K562 (cell line): Measurements from ENCODE around the gene CTIF. TPM values are rescaled to one million over a fixed set of nuclear protein-coding genes. Genes with fewer than 3 reads are reported as not detected.

Experiments
- ATAC-seq: fragments of 200-7000 bp; cut with Tn5 transposase; 3 replicates; pipeline ENCODE4 v1.9.1; 2020; ENCODE audit warnings: moderate library complexity
- BruUV-seq: library from RNA; stranded (reverse); fragments of 400-500 nt; replicated peaks from 2 replicates; lab custom pipeline; 2021; lab: Mats Ljungman, UMichigan
- CTCF ChIA-PET: fragments of 300-600 bp; formaldehyde crosslinking; extraction: SDS; loops from one replicate; lab custom pipeline; 2021; ENCODE audit warnings: low intra/inter-chr PET ratio; lab: Yijun Ruan, JAX
- POLR2A ChIA-PET: fragments of 300-600, 350-650 bp; sonication (Branson Sonifier 250); formaldehyde crosslinking; extraction: SDS; loops from one replicate; lab custom pipeline; 2021; ENCODE audit warnings: antibody characterized with exemption, inconsistent platforms; lab: Yijun Ruan, JAX
- DNase-seq, 4 experiments: peaks; one replicate each; pipeline versions ENCODE4 v3.0.0 to v3.0.0-alpha.2; 2011 to 2018; ENCODE audit warnings: low spot score in 3 of 4, mixed read lengths in 3 of 4; ENCODE audit errors: extremely low read depth in 1 of 4
- FAIRE-seq: peaks from 2 replicates; lab custom pipeline; 2011; peaks lifted over from hg19 to GRCh38; lab: Jason Lieb, UNC
- H2AFZ ChIP-seq: 2 replicates; pipeline ENCODE4 v1.6.0; 2011; ENCODE audit warnings: low read depth, low read length, control low read depth, inconsistent platforms
- H3K27ac ChIP-seq: fragments of 200-600 bp; 3 replicates; pipeline ENCODE4 v1.8.0; 2011; ENCODE audit warnings: low read depth, mild to moderate bottlenecking, control low read depth, inconsistent platforms, low read length, moderate library complexity, mixed read lengths; ENCODE audit errors: extremely low read depth
- H3K27me3 ChIP-seq, 2 experiments: fragments of 300-600 bp in 1 of 2; 2 replicates in 1 of 2; 3 replicates in 1 of 2; pipeline versions ENCODE4 v1.6.0 to v1.8.0; 2011; ENCODE audit warnings: inconsistent platforms in 2 of 2, low read length in 2 of 2, mild to moderate bottlenecking in 1 of 2, mixed read lengths in 1 of 2, moderate library complexity in 1 of 2; ENCODE audit not compliant: control insufficient read depth in 2 of 2, insufficient read depth in 2 of 2
- H3K36me3 ChIP-seq: fragments of 300-600 bp; 3 replicates; pipeline ENCODE4 v1.8.0; 2011; ENCODE audit warnings: mild to moderate bottlenecking, low read length, inconsistent platforms; ENCODE audit not compliant: control insufficient read depth, insufficient read depth
- H3K4me1 ChIP-seq, 2 experiments: fragments of 200-600 bp in 1 of 2; replicated peaks in 1 of 2; 2 replicates in 1 of 2; 3 replicates in 1 of 2; pipeline versions ENCODE4 v1.5.1 to v1.8.0; 2011; ENCODE audit warnings: inconsistent platforms in 2 of 2, low read length in 2 of 2, mild to moderate bottlenecking in 1 of 2, mixed read lengths in 1 of 2, moderate library complexity in 1 of 2; ENCODE audit not compliant: control insufficient read depth in 2 of 2, insufficient read depth in 2 of 2
- H3K4me2 ChIP-seq: 2 replicates; pipeline ENCODE4 v1.6.1; 2011; ENCODE audit warnings: low read length, control low read depth, inconsistent platforms, mixed read lengths; ENCODE audit not compliant: insufficient read depth
- H3K4me3 ChIP-seq: fragments of 200-600 bp; sonication (generic), shearing (Covaris generic); 2 replicates; pipeline ENCODE4 v1.5.1; 2016; ENCODE audit warnings: control low read depth, inconsistent platforms
- H3K79me2 ChIP-seq: fragments of 200-600 bp; 3 replicates; pipeline ENCODE4 v1.8.0; 2011; ENCODE audit warnings: low read length, inconsistent platforms; ENCODE audit not compliant: control insufficient read depth, insufficient read depth
- H3K9ac ChIP-seq, 2 experiments: 2 replicates each; pipeline versions ENCODE4 v1.6.0 to v1.6.1; 2011; ENCODE audit warnings: low read depth in 2 of 2, low read length in 2 of 2, control low read depth in 1 of 2, inconsistent platforms in 1 of 2, mild to moderate bottlenecking in 1 of 2, mixed read lengths in 1 of 2; ENCODE audit not compliant: insufficient read depth in 1 of 2
- H3K9me1 ChIP-seq: one replicate; pipeline ENCODE4 v1.6.0; 2011; ENCODE audit warnings: inconsistent platforms, mild to moderate bottlenecking, low read length, moderate library complexity; ENCODE audit not compliant: control insufficient read depth, insufficient read depth
- H3K9me3 ChIP-seq: replicated peaks from 2 replicates; pipeline ENCODE4 v1.5.1; 2011; ENCODE audit warnings: low read depth, low read length, inconsistent platforms; ENCODE audit not compliant: control insufficient read depth, insufficient read depth
- H4K20me1 ChIP-seq: replicated peaks from 2 replicates; pipeline ENCODE4 v1.6.1; 2011; ENCODE audit warnings: low read length, inconsistent platforms, mixed read lengths; ENCODE audit not compliant: control insufficient read depth, insufficient read depth
- CBX2 ChIP-seq: fragments of 200-600 bp; sonication (generic); IDR thresholded peaks from one replicate; pipeline ENCODE4 v1.6.1; 2012; ENCODE audit warnings: mild to moderate bottlenecking, low read length, inconsistent platforms; ENCODE audit not compliant: insufficient read depth, poor library complexity, severe bottlenecking
- CBX3 ChIP-seq, 2 experiments: IDR thresholded peaks; 1 replicate in 1 of 2; 2 replicates in 1 of 2; pipeline ENCODE4 v1.6.1; 2012; ENCODE audit warnings: inconsistent platforms in 2 of 2, low read length in 2 of 2, borderline replicate concordance in 1 of 2, control low read depth in 1 of 2
- EP300 ChIP-seq: IDR thresholded peaks from 2 replicates; pipeline ENCODE4 v1.6.1; 2012; ENCODE audit warnings: low read length, improper control_type of control experiment
- HDAC3 ChIP-seq: fragments of 450-650 bp; IDR thresholded peaks from 2 replicates; pipeline ENCODE4 v1.6.1; 2018; ENCODE audit warnings: borderline replicate concordance, mild to moderate bottlenecking, moderate library complexity; ENCODE audit not compliant: partially characterized antibody
- ILF3 ChIP-seq: fragments of 450-650 bp; IDR thresholded peaks from 2 replicates; pipeline ENCODE4 v1.6.1; 2018; ENCODE audit warnings: antibody characterized with exemption, mild to moderate bottlenecking, moderate library complexity, borderline replicate concordance
- POLR2B ChIP-seq: fragments of 450-650 bp; IDR thresholded peaks from 2 replicates; pipeline ENCODE4 v1.6.1; 2018; ENCODE audit warnings: low read depth; ENCODE audit not compliant: partially characterized antibody
- SMARCA4 ChIP-seq: fragments of 450-650 bp; IDR thresholded peaks from 2 replicates; pipeline ENCODE4 v1.6.1; 2016
- SREBF1 ChIP-seq: fragments of 150-350 bp; IDR thresholded peaks from 2 replicates; pipeline ENCODE4 v1.6.1; 2014; ENCODE audit warnings: antibody characterized with exemption, low read depth, low read length, borderline replicate concordance
- TOE1 ChIP-seq, 2 experiments: fragments of 450-650 bp in 1 of 2; sonication (generic) in 1 of 2; formaldehyde crosslinking in 1 of 2; IDR thresholded peaks; 2 replicates each; pipeline versions ENCODE4 v1.7.1 to v1.8.0; 2016 to 2022; ENCODE audit warnings: borderline replicate concordance in 2 of 2, mild to moderate bottlenecking in 2 of 2, antibody characterized with exemption in 1 of 2, inconsistent platforms in 1 of 2, low read depth in 1 of 2, missing genetic modification reagents in 1 of 2, moderate library complexity in 1 of 2
- ZBTB1 ChIP-seq: sonication (generic); formaldehyde crosslinking; IDR thresholded peaks from 2 replicates; pipeline ENCODE4 v1.8.1; 2023; ENCODE audit warnings: missing genetic modification reagents, low read depth, mild to moderate bottlenecking, borderline replicate concordance
- ZFP1 ChIP-seq: fragments of 450-650 bp; formaldehyde crosslinking; IDR thresholded peaks from 2 replicates; pipeline ENCODE4 v1.4.0; 2020; ENCODE audit warnings: mild to moderate bottlenecking, mixed read lengths
- ZNF121 ChIP-seq: sonication (generic); formaldehyde crosslinking; conservative IDR thresholded peaks from 2 replicates; pipeline ENCODE4 v1.8.0; 2022; ENCODE audit warnings: missing genetic modification reagents
- ZNF24 ChIP-seq: fragments of 450-650 bp; IDR thresholded peaks from 2 replicates; pipeline ENCODE4 v1.6.1; 2016
- ZSCAN32 ChIP-seq: fragments of 450-650 bp; formaldehyde crosslinking; IDR thresholded peaks from 2 replicates; pipeline ENCODE4 v1.4.0; 2020; ENCODE audit warnings: mild to moderate bottlenecking, moderate library complexity
- WGBS: fragments of 100-300 bp; shearing (Covaris generic); methylation state at CpG from one replicate; pipeline ENCODE4 v1.1.6; 2016; ENCODE audit warnings: low coverage, mixed read lengths; ENCODE audit not compliant: insufficient coverage; ENCODE audit errors: missing lambda C conversion rate; 5-methylcytosine and 5-hydroxymethylcytosine counted together
- in situ Hi-C: fragments of 300-500 bp; cut with MboI; formaldehyde crosslinking; loops from 4 replicates; pipeline ENCODE4 v1.15.0; 2018; ENCODE audit warnings: inconsistent platforms, mixed read lengths
- intact Hi-C: fragments of 100-400 bp; cut with micrococcal nuclease; formaldehyde crosslinking; loops from 2 replicates; pipeline ENCODE4 v1.14.2; 2022
- polyA plus RNA-seq, 8 experiments: library from polyadenylated mRNA; depleted of rRNA in 4 of 8; stranded (reverse) in 5 of 8; unstranded in 3 of 8; fragments of >200 nt; fragmentation: Nextera tagmentation in 2 of 8; fragmentation: Illumina TruSeq in 1 of 8; extraction: Ambion mirVana in 2 of 8; extraction: Trizol in 1 of 8; gene quantifications; 2 replicates each; pipeline versions ENCODE4 v1.2.1 to v1.2.3, GENCODE V29; 2011 to 2014; ENCODE audit warnings: inconsistent platforms in 1 of 8, missing spikeins in 1 of 8
- total RNA-seq, 7 experiments: library from RNA; depleted of rRNA in 6 of 7; stranded (reverse); fragments of >200 nt in 6 of 7; fragmentation: Illumina TruSeq in 2 of 7; extraction: Trizol in 2 of 7; gene quantifications; 2 replicates each; pipeline versions ENCODE4 v1.2.1 to v1.2.3, GENCODE V29; 2011 to 2021; ENCODE audit warnings: low replicate concordance in 1 of 7
- TF ChIP-seq, protein P1 (sequence below): fragments of 250-450 bp; sonication (Bioruptor Pico); IDR thresholded peaks from 2 replicates; pipeline ENCODE4 v1.8.0; 2022; ENCODE audit warnings: inconsistent platforms

Gene CTIF
- total and polyA plus RNA-seq, 9 of the 15 experiments (the other 6 are each of a cell fraction or from before 2014, with no cell fraction given) = 0.17 to 11.5 (median 2.2) TPM

DNA sequence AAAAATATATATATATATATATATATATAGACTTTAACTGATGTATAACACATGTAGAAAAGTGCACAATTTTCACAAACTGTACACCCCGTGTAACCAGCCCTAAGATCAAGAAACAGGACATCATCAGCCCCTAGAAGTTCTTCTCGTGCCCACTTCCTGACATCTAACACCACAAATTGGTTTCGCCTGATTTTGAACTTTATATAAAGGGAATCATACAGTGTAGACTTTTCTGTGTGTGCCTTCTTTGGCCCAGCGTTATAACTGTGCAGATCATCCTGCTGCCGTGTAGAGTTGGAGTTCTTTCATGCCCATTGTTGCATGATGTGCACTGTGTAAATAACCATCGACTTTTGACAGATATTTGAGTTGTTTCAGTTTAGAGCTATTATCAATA, 370.9 kb downstream of the CTIF start:
- DNase-seq (no peak), FAIRE-seq (no peak), ATAC-seq (no peak)
- CTCF ChIA-PET = no interaction called here
- TF ChIP-seq ZNF121 (CRISPR knock-in tag) (no peak), CBX2 (no peak)
- WGBS = 30% methylated on average over 6 of the region's 6 CpGs
- H3K79me2 ChIP-seq = no peaks in the 10 kb centered on the region
- no peak overlapping the region for H3K27ac ChIP-seq
- POLR2A ChIA-PET = no interaction called here
- H3K4me3 ChIP-seq = no peak overlapping the region
- H2AFZ ChIP-seq = no peak overlapping the region
- no peak overlapping the region for H3K4me2 ChIP-seq
- no peak overlapping the region for H3K9ac ChIP-seq
- no peaks in the 10 kb centered on the region for H3K27me3 ChIP-seq
- H3K36me3 ChIP-seq = no peaks in the 10 kb centered on the region
- H3K4me1 ChIP-seq = peaks cover 3 to 4% of the 10 kb centered on the region in 2 experiments; a peak in 2 of 5 replicates
- in situ Hi-C loops = no loop called here
- H4K20me1 ChIP-seq = no peaks in the 10 kb centered on the region
- no TSS peak for BruUV-seq
- no peaks in the 10 kb centered on the region for H3K9me3 ChIP-seq
- H3K9me1 ChIP-seq = no peaks in the 10 kb centered on the region
- intact Hi-C loops = no loop called here

DNA sequence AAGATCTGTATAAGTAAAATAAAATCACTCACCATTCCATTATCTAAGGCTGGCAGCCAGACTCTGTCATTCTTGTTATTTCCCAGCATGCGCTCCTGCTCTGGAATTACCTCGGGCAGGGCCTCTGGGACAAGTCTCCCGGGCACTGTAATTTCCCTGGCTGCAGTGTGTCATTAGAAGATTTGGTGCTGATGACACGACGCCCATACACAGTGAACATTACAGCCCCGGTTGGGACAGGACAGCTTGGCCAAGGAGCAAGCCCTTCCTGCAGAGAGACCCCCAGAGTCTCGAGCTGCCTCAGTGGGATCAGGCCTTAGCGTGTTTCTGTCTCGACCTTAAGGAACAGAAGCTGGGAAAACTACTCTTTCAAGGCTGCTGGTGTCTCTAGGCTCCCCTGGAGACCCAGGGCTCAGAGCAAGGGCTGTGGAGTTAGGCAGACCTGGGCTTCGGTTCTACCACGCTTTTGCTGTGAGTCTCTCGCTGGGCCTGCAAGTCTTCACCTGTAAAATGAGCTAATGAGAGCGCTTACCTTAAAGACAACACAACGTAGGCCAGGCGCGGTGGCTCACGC, 372.2 kb downstream of the CTIF start:
- H4K20me1 ChIP-seq = no peaks in the 10 kb centered on the region
- 57% methylated on average over 14 of the region's 17 CpGs for WGBS
- H3K9me3 ChIP-seq = no peaks in the 10 kb centered on the region
- no peak overlapping the region for H3K27ac ChIP-seq
- ATAC-seq (no peak), FAIRE-seq (no peak), DNase-seq (no peak)
- ChIA-PET POLR2A (interaction anchor here (0.6 kb wide), 1 partner anchor 14 kb away, joined by 3 read pairs; no protein-coding TSS in a partner anchor), CTCF (interaction anchor here (0.7 kb wide), 1 partner anchor 1662 kb away, joined by 3 read pairs; no protein-coding TSS in a partner anchor)
- no peak overlapping the region for H3K4me3 ChIP-seq
- H3K9ac ChIP-seq = no peak overlapping the region
- intact Hi-C loops (no loop called here), in situ Hi-C loops (no loop called here)
- no peaks in the 10 kb centered on the region for H3K36me3 ChIP-seq
- no peaks in the 10 kb centered on the region for H3K9me1 ChIP-seq
- no peak overlapping the region for H3K4me2 ChIP-seq
- H3K4me1 ChIP-seq = peaks cover 7 to 8% of the 10 kb centered on the region in 2 experiments
- H3K79me2 ChIP-seq = no peaks in the 10 kb centered on the region
- no peaks in the 10 kb centered on the region for H3K27me3 ChIP-seq
- no TSS peak for BruUV-seq
- peak overlapping the region; percentile 40; the same call in 1 of the 2 replicates for H2AFZ ChIP-seq
- TF ChIP-seq ZBTB1 (CRISPR knock-in tag) (no peak), SREBF1 (no peak), ILF3 (no peak), ZNF24 (no peak), TOE1 (IDR thresholded peaks at IDR 0.05; ENCODE audit: borderline replicate concordance) (no peak), TOE1 (CRISPR knock-in tag; IDR thresholded peaks at IDR 0.05; ENCODE audit: borderline replicate concordance, low read depth) (no peak), POLR2B (no peak), CBX3 (IDR thresholded peaks at IDR 0.05; ENCODE audit: borderline replicate concordance in 1 of 2, low read length in 2 of 2) (no peak), EP300 (no peak), HDAC3 (no peak), SMARCA4 (no peak), ZFP1 (CRISPR knock-in tag) (no peak), ZSCAN32 (CRISPR knock-in tag) (no peak)
- TF ChIP-seq, protein P1, sequence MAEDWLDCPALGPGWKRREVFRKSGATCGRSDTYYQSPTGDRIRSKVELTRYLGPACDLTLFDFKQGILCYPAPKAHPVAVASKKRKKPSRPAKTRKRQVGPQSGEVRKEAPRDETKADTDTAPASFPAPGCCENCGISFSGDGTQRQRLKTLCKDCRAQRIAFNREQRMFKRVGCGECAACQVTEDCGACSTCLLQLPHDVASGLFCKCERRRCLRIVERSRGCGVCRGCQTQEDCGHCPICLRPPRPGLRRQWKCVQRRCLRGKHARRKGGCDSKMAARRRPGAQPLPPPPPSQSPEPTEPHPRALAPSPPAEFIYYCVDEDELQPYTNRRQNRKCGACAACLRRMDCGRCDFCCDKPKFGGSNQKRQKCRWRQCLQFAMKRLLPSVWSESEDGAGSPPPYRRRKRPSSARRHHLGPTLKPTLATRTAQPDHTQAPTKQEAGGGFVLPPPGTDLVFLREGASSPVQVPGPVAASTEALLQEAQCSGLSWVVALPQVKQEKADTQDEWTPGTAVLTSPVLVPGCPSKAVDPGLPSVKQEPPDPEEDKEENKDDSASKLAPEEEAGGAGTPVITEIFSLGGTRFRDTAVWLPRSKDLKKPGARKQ (CRISPR knock-in tag) = no peak
